ENCODE results near the gene ABCC9. TPM values are rescaled to one million over a fixed set of nuclear protein-coding genes. Genes with fewer than 3 reads are reported as not detected.

The ABCC9 gene
- total RNA-seq, 1 experiment from 2014 or later: 0.03 TPM

GRCh38 chr12:21860534-21860933 is 80.7 kb downstream of the ABCC9 start:
- intact Hi-C loops (cut with micrococcal nuclease; ENCODE audit: unreplicated experiment) (no loop called here), in situ Hi-C loops (cut with HindIII; ENCODE audit: low pct_unique_long_range_greater_than_20kb, low sequenced_read_pairs) (no loop called here)
- Histone ChIP-seq H3K27me3 (ENCODE audit: control insufficient read depth, insufficient read depth, low read length) (no peaks in the 10 kb centered on the region), H3K9me3 (ENCODE audit: control insufficient read depth, insufficient read depth, low read depth, low read length) (no peaks in the 10 kb centered on the region), H3K27ac (ENCODE audit: low read length) (no peak overlapping the region), H3K36me3 (ENCODE audit: control insufficient read depth, insufficient read depth, low read length) (no peaks in the 10 kb centered on the region), H3K4me1 (ENCODE audit: control insufficient read depth, insufficient read depth, low read length) (no peaks in the 10 kb centered on the region), H3K4me3 (ENCODE audit: low read depth in 2 of 2, low read length in 2 of 2) (no peak overlapping the region)
- ATAC-seq: no peak
- POLR2A ChIA-PET: no interaction called here
- BruUV-seq (replicated peaks): no TSS peak
- TF ChIP-seq SIN3A (IDR thresholded peaks at IDR 0.05; ENCODE audit: borderline replicate concordance, insufficient read depth, low read depth, low read length) (no peak), CTCF (IDR thresholded peaks at IDR 0.05) (no peak), TCF7L2 (IDR thresholded peaks at IDR 0.05; ENCODE audit: low read depth, low read length) (no peak), POLR2AphosphoS5 (IDR thresholded peaks at IDR 0.05; ENCODE audit: low read depth, low read length) (no peak)
- TF ChIP-seq, protein P1, sequence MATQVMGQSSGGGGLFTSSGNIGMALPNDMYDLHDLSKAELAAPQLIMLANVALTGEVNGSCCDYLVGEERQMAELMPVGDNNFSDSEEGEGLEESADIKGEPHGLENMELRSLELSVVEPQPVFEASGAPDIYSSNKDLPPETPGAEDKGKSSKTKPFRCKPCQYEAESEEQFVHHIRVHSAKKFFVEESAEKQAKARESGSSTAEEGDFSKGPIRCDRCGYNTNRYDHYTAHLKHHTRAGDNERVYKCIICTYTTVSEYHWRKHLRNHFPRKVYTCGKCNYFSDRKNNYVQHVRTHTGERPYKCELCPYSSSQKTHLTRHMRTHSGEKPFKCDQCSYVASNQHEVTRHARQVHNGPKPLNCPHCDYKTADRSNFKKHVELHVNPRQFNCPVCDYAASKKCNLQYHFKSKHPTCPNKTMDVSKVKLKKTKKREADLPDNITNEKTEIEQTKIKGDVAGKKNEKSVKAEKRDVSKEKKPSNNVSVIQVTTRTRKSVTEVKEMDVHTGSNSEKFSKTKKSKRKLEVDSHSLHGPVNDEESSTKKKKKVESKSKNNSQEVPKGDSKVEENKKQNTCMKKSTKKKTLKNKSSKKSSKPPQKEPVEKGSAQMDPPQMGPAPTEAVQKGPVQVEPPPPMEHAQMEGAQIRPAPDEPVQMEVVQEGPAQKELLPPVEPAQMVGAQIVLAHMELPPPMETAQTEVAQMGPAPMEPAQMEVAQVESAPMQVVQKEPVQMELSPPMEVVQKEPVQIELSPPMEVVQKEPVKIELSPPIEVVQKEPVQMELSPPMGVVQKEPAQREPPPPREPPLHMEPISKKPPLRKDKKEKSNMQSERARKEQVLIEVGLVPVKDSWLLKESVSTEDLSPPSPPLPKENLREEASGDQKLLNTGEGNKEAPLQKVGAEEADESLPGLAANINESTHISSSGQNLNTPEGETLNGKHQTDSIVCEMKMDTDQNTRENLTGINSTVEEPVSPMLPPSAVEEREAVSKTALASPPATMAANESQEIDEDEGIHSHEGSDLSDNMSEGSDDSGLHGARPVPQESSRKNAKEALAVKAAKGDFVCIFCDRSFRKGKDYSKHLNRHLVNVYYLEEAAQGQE (IDR thresholded peaks at IDR 0.05; ENCODE audit: insufficient read depth in 1 of 2, low read depth in 2 of 2, low read length in 1 of 2): no peak
- CTCF ChIA-PET: no interaction called here
- DNase-seq (ENCODE audit: low read depth, low spot score): no peak

DNA sequence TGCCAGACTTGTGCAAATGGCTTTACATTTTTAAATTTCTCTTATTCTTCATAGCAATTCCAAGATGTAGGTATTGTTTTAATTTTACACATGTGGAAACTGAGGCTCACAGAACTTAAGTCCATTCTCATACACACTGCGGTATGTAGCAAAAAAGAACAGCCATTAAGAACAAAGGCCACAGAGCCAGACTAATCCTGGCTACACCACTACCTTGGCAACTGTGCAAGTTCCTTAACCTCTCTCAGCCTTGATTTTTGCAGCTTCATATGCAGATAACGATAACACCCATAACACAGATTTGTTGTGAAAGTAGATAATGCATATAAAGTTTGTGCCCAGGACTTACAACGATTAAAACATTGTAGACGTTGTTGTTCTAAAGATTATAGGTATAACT is 81.1 kb downstream of the ABCC9 start:
- no peak for TF ChIP-seq CTCF (IDR thresholded peaks at IDR 0.05)
- TF ChIP-seq, protein P1 (IDR thresholded peaks at IDR 0.05; ENCODE audit: insufficient read depth in 1 of 2, low read depth in 2 of 2, low read length in 1 of 2): no peak
- TF ChIP-seq TCF7L2 (IDR thresholded peaks at IDR 0.05; ENCODE audit: low read depth, low read length): no peak
- no peak for TF ChIP-seq SIN3A (IDR thresholded peaks at IDR 0.05; ENCODE audit: borderline replicate concordance, insufficient read depth, low read depth, low read length)
- no peak for TF ChIP-seq POLR2AphosphoS5 (IDR thresholded peaks at IDR 0.05; ENCODE audit: low read depth, low read length)
- intact Hi-C loops (cut with micrococcal nuclease; ENCODE audit: unreplicated experiment) (no loop called here), in situ Hi-C loops (cut with HindIII; ENCODE audit: low pct_unique_long_range_greater_than_20kb, low sequenced_read_pairs) (no loop called here)
- DNase-seq (ENCODE audit: low read depth, low spot score) (no peak), ATAC-seq (no peak)
- BruUV-seq (replicated peaks): no TSS peak
- Histone ChIP-seq H3K9me3 (ENCODE audit: control insufficient read depth, insufficient read depth, low read depth, low read length) (no peaks in the 10 kb centered on the region), H3K36me3 (ENCODE audit: control insufficient read depth, insufficient read depth, low read length) (no peaks in the 10 kb centered on the region), H3K27me3 (ENCODE audit: control insufficient read depth, insufficient read depth, low read length) (no peaks in the 10 kb centered on the region), H3K4me3 (ENCODE audit: low read depth in 2 of 2, low read length in 2 of 2) (no peak overlapping the region), H3K27ac (ENCODE audit: low read length) (no peak overlapping the region), H3K4me1 (ENCODE audit: control insufficient read depth, insufficient read depth, low read length) (no peaks in the 10 kb centered on the region)
- ChIA-PET CTCF (no interaction called here), POLR2A (no interaction called here)
